B cell (primary cell): ENCODE data around the gene NEMP1. TPM values are rescaled to one million over a fixed set of nuclear protein-coding genes. Genes with fewer than 3 reads are reported as not detected.

Experiments
- ATAC-seq: fragments of 200-7000 bp; cut with Tn5 transposase; one replicate; pipeline ENCODE4 v1.10.0; 2021; ENCODE audit warnings: low read depth, mild to moderate bottlenecking, moderate number of reproducible peaks, moderate library complexity
- CTCF ChIA-PET: fragments of 350-600 bp; sonication (Branson Sonifier 250); formaldehyde crosslinking; loops from one replicate; lab custom pipeline; 2021; ENCODE audit warnings: antibody characterized with exemption, inconsistent platforms; lab: Charles Lee
- POLR2A ChIA-PET: fragments of 350-600 bp; sonication (Branson Sonifier 250); formaldehyde crosslinking; loops from one replicate; lab custom pipeline; 2021; ENCODE audit warnings: antibody characterized with exemption; lab: Charles Lee
- DNase-seq: peaks from one replicate; pipeline ENCODE4 v3.0.0; 2013
- H2AFZ ChIP-seq: 2 replicates; pipeline ENCODE4 v1.6.1; 2012; ENCODE audit warnings: mild to moderate bottlenecking, low read depth, low read length; ENCODE audit not compliant: insufficient read depth, poor library complexity, severe bottlenecking
- H3K27ac ChIP-seq, 2 donors: 1 replicate in 1 of 2; 2 replicates in 1 of 2; pipeline ENCODE4 v1.5.1; 2012 to 2013; ENCODE audit warnings: low read length in 2 of 2, mild to moderate bottlenecking in 2 of 2, moderate library complexity in 1 of 2
- H3K27me3 ChIP-seq, 4 experiments: fragments of 200-600 bp in 1 of 4; sonication (generic) in 1 of 4; replicated peaks in 1 of 4; 1 replicate in 2 of 4; 2 replicates in 2 of 4; pipeline versions ENCODE4 v1.6.1 to v1.7.0; 2013 to 2016; ENCODE audit warnings: low read length in 3 of 4, mild to moderate bottlenecking in 2 of 4, mixed read lengths in 1 of 4, moderate library complexity in 1 of 4; ENCODE audit not compliant: insufficient read depth in 4 of 4, control insufficient read depth in 3 of 4; ENCODE audit errors: control extremely low read depth in 1 of 4
- H3K36me3 ChIP-seq, 2 experiments: replicated peaks in 1 of 2; 1 replicate in 1 of 2; 2 replicates in 1 of 2; pipeline versions ENCODE4 v1.6.1 to v1.7.1; 2013; ENCODE audit warnings: low read length in 1 of 2; ENCODE audit not compliant: insufficient read depth in 2 of 2, control insufficient read depth in 1 of 2; ENCODE audit errors: control extremely low read depth in 1 of 2, extremely low read depth in 1 of 2
- H3K4me1 ChIP-seq, 2 donors: fragments of 200-600 bp in 1 of 2; sonication (generic) in 1 of 2; 1 replicate in 1 of 2; 2 replicates in 1 of 2; pipeline versions ENCODE4 v1.5.1 to v1.6.1; 2013 to 2017; ENCODE audit warnings: low read length in 2 of 2; ENCODE audit not compliant: control insufficient read depth in 2 of 2, insufficient read depth in 2 of 2
- H3K4me2 ChIP-seq: replicated peaks from 2 replicates; pipeline ENCODE3; 2012; ENCODE audit warnings: mild to moderate bottlenecking, low read depth, low read length; ENCODE audit not compliant: poor library complexity, severe bottlenecking
- H3K4me3 ChIP-seq, 5 experiments: fragments of 200-600 bp in 1 of 5; sonication (generic) in 1 of 5; 1 replicate in 3 of 5; 2 replicates in 2 of 5; pipeline versions ENCODE4 v1.5.1 to v1.7.0; 2011 to 2016; ENCODE audit warnings: low read length in 4 of 5, mild to moderate bottlenecking in 4 of 5, low read depth in 2 of 5, control low read depth in 1 of 5, moderate library complexity in 1 of 5; ENCODE audit not compliant: insufficient read depth in 1 of 5; ENCODE audit errors: control extremely low read depth in 1 of 5, extremely low read depth in 1 of 5
- H3K79me2 ChIP-seq: fragments of 200-600 bp; sonication (generic); one replicate; pipeline ENCODE4 v1.6.0; 2016; ENCODE audit warnings: low read length; ENCODE audit not compliant: control insufficient read depth, insufficient read depth
- H3K9ac ChIP-seq: fragments of 200-600 bp; sonication (generic); 2 replicates; pipeline ENCODE4 v1.6.1; 2017; ENCODE audit warnings: mild to moderate bottlenecking, low read length, moderate library complexity
- H3K9me3 ChIP-seq, 3 donors: one replicate each; pipeline versions ENCODE4 v1.6.1 to v1.7.1; 2013; ENCODE audit warnings: low read length in 2 of 3; ENCODE audit not compliant: control insufficient read depth in 2 of 3, insufficient read depth in 1 of 3; ENCODE audit errors: control extremely low read depth in 1 of 3
- H4K20me1 ChIP-seq: 2 replicates; pipeline ENCODE4 v1.6.0; 2012; ENCODE audit warnings: mild to moderate bottlenecking, low read length; ENCODE audit not compliant: insufficient read depth, control insufficient read depth, poor library complexity, severe bottlenecking
- H3K27ac Mint-ChIP-seq: one replicate; pipeline ENCODE4 v1.8.0; 2021; ENCODE audit warnings: mixed read lengths
- H3K27me3 Mint-ChIP-seq: one replicate; pipeline ENCODE4 v1.8.0; 2021; ENCODE audit warnings: mixed read lengths
- H3K4me1 Mint-ChIP-seq: one replicate; pipeline ENCODE4 v1.8.0; 2021; ENCODE audit warnings: mixed read lengths
- H3K4me3 Mint-ChIP-seq: one replicate; pipeline ENCODE4 v1.8.0; 2021; ENCODE audit warnings: mixed read lengths
- H3K9me3 Mint-ChIP-seq: one replicate; pipeline ENCODE4 v1.8.0; 2022; ENCODE audit warnings: mixed read lengths; ENCODE audit not compliant: insufficient read depth
- CTCF ChIP-seq: fragments of 200-600 bp; IDR thresholded peaks from one replicate; pipeline ENCODE4 v1.8.0; 2022; ENCODE audit warnings: antibody characterized with exemption, mild to moderate bottlenecking
- EZH2 ChIP-seq: IDR thresholded peaks from 2 replicates; pipeline ENCODE4 v1.6.1; 2012; ENCODE audit warnings: borderline replicate concordance, low read depth, mild to moderate bottlenecking, moderate library complexity, low read length; ENCODE audit not compliant: insufficient read depth, poor library complexity, severe bottlenecking
- WGBS: methylation state at CpG from one replicate; pipeline ENCODE4 v1.1.5; 2013; ENCODE audit warnings: missing lambda C conversion rate; ENCODE audit not compliant: insufficient coverage; 5-methylcytosine and 5-hydroxymethylcytosine counted together
- intact Hi-C: fragments of 100-400 bp; cut with micrococcal nuclease; formaldehyde crosslinking; loops from one replicate; pipeline ENCODE4 v1.10.0; 2022
- polyA plus RNA-seq: library from polyadenylated mRNA; depleted of rRNA; stranded (reverse); fragments of >200 nt; gene quantifications from 2 replicates; pipeline ENCODE4 v1.2.3, GENCODE V29; 2012
- total RNA-seq, 2 donors: library from RNA; stranded (reverse); fragments of 120-200 nt in 1 of 2; gene quantifications; 1 replicate in 1 of 2; 2 replicates in 1 of 2; pipeline versions ENCODE4 v1.2.3 to v1.2.4, GENCODE V29; 2013 to 2022

The NEMP1 gene
- total and polyA plus RNA-seq, 2 donors (not counting 1 experiment from before 2014, with no cell fraction given), result 13.6 to 35.0 TPM

GRCh38 chr12:57105011-57105753 lies 26.6 kb upstream of the NEMP1 start:
- intact Hi-C loops, result no loop called here
- no peak for ATAC-seq
- no peak overlapping the region for H3K4me2 ChIP-seq
- peaks cover 74% of the 10 kb centered on the region for H4K20me1 ChIP-seq
- H3K9ac ChIP-seq, result no peak overlapping the region
- no peaks in the 10 kb centered on the region for H3K9me3 ChIP-seq
- H3K79me2 ChIP-seq, result peaks cover 54% of the 10 kb centered on the region
- peaks cover 16 to 33% of the 10 kb centered on the region in 2 donors for H3K4me1 ChIP-seq
- no peak overlapping the region for H3K4me3 ChIP-seq
- Mint-ChIP-seq H3K27me3 (no peaks in the 10 kb centered on the region), H3K4me3 (no peak overlapping the region), H3K4me1 (peaks cover 46% of the 10 kb centered on the region), H3K27ac (peak overlapping the region; percentile 20), H3K9me3 (no peaks in the 10 kb centered on the region)
- no peaks in the 10 kb centered on the region for H3K27me3 ChIP-seq
- CTCF ChIA-PET, result interaction anchor here (2.4 to 14.2 kb wide), 2 partner anchors 12 to 19 kb away, joined by 7 to 246 read pairs; partner anchors contain the start of gene NAB2
- POLR2A ChIA-PET, result interaction anchor here (2.0 kb wide), 1 partner anchor 11 kb away, joined by 5 read pairs; no protein-coding TSS in a partner anchor
- DNase-seq, result peak; percentile 10
- peak overlapping the region in 1 of 2 donors; percentile 15 for H3K27ac ChIP-seq
- 91% methylated on average over 13 of the region's 14 CpGs for WGBS
- H2AFZ ChIP-seq, result no peak overlapping the region
- TF ChIP-seq CTCF (no peak), EZH2 (no peak)
- peaks cover 2 to 77% of the 10 kb centered on the region in 2 experiments for H3K36me3 ChIP-seq

- no peaks in the 10 kb centered on the region for H3K27me3 ChIP-seq
- ChIA-PET POLR2A (interaction anchor here (1.6 to 2.0 kb wide), 2 partner anchors 10 to 16 kb away, joined by 3 to 5 read pairs; partner anchors contain the start of gene NAB2), CTCF (interaction anchor here (1.4 to 18.5 kb wide), 4 partner anchors 11 to 73 kb away, joined by 3 to 406 read pairs (median 126); partner anchors contain the start of genes NAB2 and NEMP1)
- intact Hi-C loops, result no loop called here
- no peak overlapping the region for H3K4me3 ChIP-seq
- H3K27me3 Mint-ChIP-seq, result no peaks in the 10 kb centered on the region
- peaks cover 9 to 25% of the 10 kb centered on the region in 2 donors for H3K4me1 ChIP-seq
- no peaks in the 10 kb centered on the region for H3K9me3 Mint-ChIP-seq
- no peak overlapping the region for H3K4me3 Mint-ChIP-seq
- H4K20me1 ChIP-seq, result peaks cover 74% of the 10 kb centered on the region
- DNase-seq (peak; percentile 17), ATAC-seq (no peak)
- H3K79me2 ChIP-seq, result peaks cover 52% of the 10 kb centered on the region
- H3K4me2 ChIP-seq, result no peak overlapping the region
- peaks cover 39% of the 10 kb centered on the region for H3K4me1 Mint-ChIP-seq
- no peaks in the 10 kb centered on the region for H3K9me3 ChIP-seq
- WGBS, result 100% methylated on average over 6 of the region's 12 CpGs
- peak overlapping the region; percentile 20 for H3K27ac Mint-ChIP-seq
- no peak overlapping the region for H2AFZ ChIP-seq
- H3K27ac ChIP-seq, result no peak overlapping the region
- peaks cover 2 to 79% of the 10 kb centered on the region in 2 experiments for H3K36me3 ChIP-seq
- TF ChIP-seq CTCF, result no peak
- no peak for TF ChIP-seq EZH2
- no peak overlapping the region for H3K9ac ChIP-seq
Measured at GRCh38 chr12:57104292-57104910, 25.8 kb upstream of the NEMP1 start.
